ENCODE data around the gene TTC3.

GRCh38 chr21:37076087-37076850, 3.2 kb downstream of the TTC3 start:
- TF ChIP-seq CTCF (IDR thresholded peaks at IDR 0.05; ENCODE audit: borderline replicate concordance, extremely low read depth, low read length, poor library complexity, severe bottlenecking) (no peak), EZH2 (IDR thresholded peaks at IDR 0.05; ENCODE audit: borderline replicate concordance, low read depth, low read length, severe bottlenecking) (no peak)

Measured in DND-41 (cell line).